HG03039 (cell line): ENCODE measurements around the gene TMEM192.
"Not testable (repeated sequence)": the region's sequence is repeated elsewhere in the genome, so short reads cannot be mapped to it uniquely, and the experiment has no call there.

Experiments
- ATAC-seq: cut with Tn5 transposase; IDR thresholded peaks from one replicate; pipeline ENCODE4 v1.9.1; 2021; ENCODE audit warnings: mild to moderate bottlenecking, moderate library complexity; ENCODE audit not compliant: unreplicated experiment

Gene TMEM192

GRCh38 chr4:165095291-165095690 lies 17.4 kb downstream of the TMEM192 start:
- no peak for ATAC-seq

DNA sequence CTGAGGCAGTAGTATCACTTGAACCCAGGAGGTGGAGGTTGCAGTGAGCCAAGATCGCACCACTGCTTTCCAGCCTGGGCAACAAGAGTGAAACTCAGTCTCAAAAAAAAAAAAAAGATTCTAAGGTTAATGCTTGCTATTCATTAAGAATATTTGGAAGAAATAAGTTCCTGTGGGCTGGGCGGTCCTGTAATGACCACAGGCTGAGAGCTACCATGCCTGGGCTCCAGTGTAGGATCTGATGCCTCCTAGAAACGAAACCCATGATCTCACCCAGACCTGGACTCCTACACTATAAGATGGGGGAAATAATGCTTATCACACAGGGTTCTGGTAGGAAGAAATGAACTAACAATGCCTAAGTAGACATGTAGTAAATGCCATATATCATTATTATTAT lies 17.8 kb downstream of the TMEM192 start:
- ATAC-seq, result no peak

GRCh38 chr4:165092187-165092586 lies 20.5 kb downstream of the TMEM192 start:
- ATAC-seq, result not testable (repeated sequence)

GRCh38 chr4:165088366-165088765 lies 24.3 kb downstream of the TMEM192 start:
- no peak for ATAC-seq

DNA sequence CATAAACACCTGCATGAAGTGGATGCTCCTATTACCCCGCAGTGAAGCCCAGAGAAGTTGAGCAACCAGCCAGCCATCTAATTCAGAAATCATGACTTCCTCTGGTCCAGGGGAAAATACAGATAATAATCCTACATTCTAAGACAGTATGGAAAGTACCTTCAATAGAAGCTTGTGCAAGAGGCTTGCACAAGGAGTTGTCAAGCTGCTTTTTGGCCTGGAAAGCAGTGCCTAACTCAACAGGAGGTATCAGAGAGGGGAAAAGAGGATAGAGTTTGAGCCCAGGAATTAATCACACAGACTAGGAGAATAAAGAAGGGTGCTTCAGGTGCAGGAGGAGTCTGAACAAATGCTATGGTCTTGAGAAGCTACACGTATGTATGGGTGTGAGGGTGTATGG lies 26.7 kb downstream of the TMEM192 start:
- ATAC-seq, result no peak

DNA sequence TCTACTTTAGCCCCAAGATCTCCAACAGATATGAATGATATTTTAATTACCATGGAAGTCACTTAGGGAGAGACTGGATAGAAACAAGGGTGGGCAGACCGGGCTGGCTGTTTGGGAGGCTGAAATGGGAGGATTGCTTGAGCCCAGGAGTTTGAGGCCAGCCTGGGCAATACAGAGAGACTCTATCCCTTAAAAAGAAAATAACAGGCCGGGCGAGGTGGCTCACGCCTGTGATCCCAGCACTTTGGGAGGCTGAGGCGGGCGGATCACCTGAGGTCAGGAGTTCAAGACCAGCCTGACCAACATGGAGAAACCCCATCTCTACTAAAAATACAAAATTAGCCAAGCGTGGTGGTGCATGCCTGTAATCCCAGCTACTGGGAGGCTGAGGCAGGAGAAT lies 27.9 kb downstream of the TMEM192 start:
- not testable (repeated sequence) for ATAC-seq

DNA sequence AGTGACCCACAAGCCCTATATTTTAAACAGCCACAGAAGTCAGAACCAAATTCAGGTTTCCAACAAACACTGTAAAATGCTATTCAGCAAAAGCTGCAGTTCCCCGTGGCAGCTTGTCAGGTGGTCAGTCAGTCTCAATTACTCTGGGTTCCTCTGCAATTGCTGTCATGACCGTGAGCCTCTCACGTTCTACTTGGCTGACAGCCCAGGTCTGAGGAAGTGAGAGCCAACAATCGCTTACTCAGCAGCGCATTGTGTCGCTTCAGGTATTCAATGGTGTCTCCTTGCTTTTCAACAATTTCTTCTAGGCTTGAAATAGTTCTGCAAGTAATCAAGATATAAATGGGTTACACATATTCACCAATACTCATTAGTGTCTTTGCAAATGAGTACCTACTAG lies 33.2 kb downstream of the TMEM192 start:
- no peak for ATAC-seq

GRCh38 chr4:165077034-165077578 lies 35.6 kb downstream of the TMEM192 start:
- no peak for ATAC-seq

DNA sequence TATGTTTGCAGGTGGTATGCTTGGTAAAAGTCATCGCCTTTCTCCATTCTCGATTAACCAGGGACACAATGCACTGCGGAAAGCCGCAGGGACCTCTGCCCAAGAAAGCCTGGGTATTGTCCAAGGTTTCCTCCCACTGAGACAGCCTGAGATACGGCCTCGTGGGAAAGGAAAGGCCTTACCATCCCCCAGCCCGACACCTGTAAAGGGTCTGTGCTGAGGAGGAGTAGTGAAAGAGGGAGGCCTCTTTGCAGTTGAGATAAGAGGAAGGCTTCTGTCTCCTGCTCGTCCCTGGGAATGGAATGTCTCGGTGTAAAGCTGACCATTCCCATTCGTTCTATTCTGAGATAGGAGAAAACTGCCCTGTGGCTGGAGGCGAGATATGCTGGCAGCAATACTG lies 39.3 kb downstream of the TMEM192 start:
- not testable (repeated sequence) for ATAC-seq

DNA sequence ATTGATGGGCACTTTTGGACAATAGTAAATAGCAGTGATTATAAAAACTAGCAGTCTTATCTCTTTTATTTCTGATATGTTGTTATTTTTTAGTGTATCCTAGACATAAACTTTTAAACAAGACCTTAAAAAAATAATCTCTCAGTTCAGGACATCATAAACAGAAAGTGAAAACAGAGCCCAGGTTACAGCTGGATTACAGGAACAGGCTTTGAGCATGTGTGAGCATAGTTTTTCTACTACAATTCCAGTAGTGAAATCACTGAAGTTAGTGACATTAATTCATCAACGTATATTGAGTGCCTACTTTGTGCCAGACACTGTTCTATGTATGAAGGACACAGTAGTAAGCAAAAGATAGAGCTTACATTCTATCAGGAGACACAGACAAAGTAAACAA lies 42.1 kb downstream of the TMEM192 start:
- no peak for ATAC-seq

DNA sequence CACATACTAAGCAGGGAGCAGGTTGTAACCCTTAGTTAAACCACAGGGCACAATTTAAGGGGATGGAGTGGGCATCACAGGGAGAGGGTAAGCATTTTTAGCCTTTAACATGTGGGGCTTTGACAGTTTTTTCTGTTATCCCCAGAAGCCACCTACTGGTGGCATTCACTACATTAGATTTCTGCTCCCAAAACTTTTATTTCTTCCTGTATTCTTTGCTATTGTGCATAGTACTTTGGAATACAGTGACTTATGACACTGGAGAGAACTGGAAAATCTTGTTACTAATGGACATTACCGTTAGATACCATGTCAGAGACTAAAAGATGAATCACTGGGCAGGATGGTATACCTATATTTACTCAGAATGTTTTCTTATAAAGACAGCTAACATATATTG lies 51.7 kb downstream of the TMEM192 start:
- no peak for ATAC-seq

- no peak for ATAC-seq
Measured at GRCh38 chr4:165059386-165059785, 53.3 kb downstream of the TMEM192 start.

DNA sequence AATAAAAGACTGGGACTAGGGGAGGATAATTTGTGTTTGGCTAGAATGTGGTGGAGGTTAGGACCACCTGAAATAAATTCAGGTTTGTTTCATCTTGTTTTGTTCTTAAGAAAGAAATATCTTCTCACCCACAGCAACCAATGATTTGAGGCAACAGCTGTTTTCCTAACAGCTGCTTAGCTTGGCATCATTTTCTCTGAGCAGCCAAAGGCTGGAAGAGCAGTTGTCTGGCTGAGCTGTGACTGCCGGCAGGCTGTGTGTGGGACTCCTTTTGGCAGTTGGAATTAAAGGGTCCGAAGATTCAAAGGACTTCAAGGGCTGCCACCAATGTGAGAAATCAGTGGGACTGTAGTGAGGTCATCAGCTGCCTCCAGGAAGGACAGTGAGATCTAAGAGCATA lies 54.0 kb downstream of the TMEM192 start:
- ATAC-seq, result no peak

GRCh38 chr4:165055601-165056000 lies 57.1 kb downstream of the TMEM192 start:
- ATAC-seq, result no peak

DNA sequence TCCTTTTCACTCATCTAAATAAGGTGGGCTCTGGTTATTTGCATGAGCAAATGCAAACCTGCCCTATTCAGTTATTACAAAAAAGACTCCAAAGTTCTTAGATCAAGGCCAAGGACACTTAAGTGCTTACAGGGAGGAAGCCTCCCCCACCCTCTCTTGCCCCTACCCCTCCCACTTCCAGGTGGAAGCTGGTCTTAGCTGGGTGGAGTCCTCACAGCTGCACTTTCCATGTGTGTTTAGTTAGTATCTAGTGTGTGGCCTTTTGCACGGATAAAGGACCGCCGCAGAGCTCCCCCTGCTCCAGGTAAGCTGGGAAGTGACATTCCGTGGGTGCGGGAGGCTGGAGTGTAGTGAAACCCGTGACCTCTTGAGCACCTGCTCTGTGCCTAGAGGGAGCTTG lies 59.0 kb downstream of the TMEM192 start, which contains the start of gene TRIM75:
TSS of gene TRIM75 (plus strand) at position 222 of the 400 bp plus-strand sequence. CDS start 5,282 bp downstream, outside the sequence.
- ATAC-seq, result no peak

GRCh38 chr4:165052627-165053026 lies 60.0 kb downstream of the TMEM192 start:
- no peak for ATAC-seq

- ATAC-seq, result no peak
Measured at GRCh38 chr4:165048170-165048569, 64.5 kb downstream of the TMEM192 start.

- no peak for ATAC-seq
Measured at GRCh38 chr4:165031436-165032211, 81.0 kb downstream of the TMEM192 start, which contains the start of gene TRIM60. Gene TRIM60 (plus strand): TSS chr4:165031999. CDS start chr4:165040073, 8,074 bp downstream.

DNA sequence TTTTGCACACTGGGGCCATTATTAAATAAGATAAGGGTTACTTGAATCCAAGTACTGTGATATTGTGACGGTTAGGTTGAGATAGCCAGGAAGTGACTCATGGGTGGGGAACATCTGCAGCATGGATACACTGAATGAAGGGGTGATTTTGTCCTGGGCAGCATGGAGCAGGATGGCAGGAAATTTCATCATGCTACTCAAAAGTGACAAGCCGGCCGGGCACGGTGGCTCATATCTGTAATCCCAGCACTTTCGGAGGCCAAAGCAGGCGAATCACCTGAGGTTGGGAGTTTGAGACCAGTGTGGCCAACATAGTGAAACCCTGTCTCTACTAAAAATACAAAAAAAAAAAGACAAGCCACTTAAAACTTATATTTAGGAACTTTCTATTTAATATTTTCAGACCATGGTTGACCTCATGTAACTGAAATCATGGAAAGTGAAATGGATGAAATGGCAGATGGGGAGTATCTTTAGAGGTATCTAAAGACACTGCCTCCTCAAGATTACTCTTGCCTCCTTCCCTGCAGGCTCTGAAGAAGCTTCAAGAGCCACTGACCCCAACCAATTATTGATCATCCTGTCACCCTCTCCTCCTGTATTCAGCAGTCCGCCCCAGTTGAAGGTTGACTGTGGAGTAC lies 84.8 kb downstream of the TMEM192 start:
- no peak for ATAC-seq

GRCh38 chr4:165025782-165026181 lies 86.9 kb downstream of the TMEM192 start:
- not testable (repeated sequence) for ATAC-seq
